Tibial nerve (tissue), 4 donors: ENCODE measurements around the gene RNF113B. TPM values are rescaled to one million over a fixed set of nuclear protein-coding genes. Genes with fewer than 3 reads are reported as not detected.

Experiments
- DNase-seq, 2 donors: peaks; one replicate each; pipeline ENCODE4 v3.0.0-alpha.2; 2019; ENCODE audit warnings: low spot score in 2 of 2
- H3K27ac ChIP-seq, 4 donors: fragments of 200-600 bp; sonication (generic) in 3 of 4; one replicate each; pipeline ENCODE4 v1.5.1; 2017 to 2019; ENCODE audit warnings: mild to moderate bottlenecking in 1 of 4
- H3K27me3 ChIP-seq, 2 donors: fragments of 200-600 bp; sonication (generic) in 1 of 2; one replicate each; pipeline versions ENCODE4 v1.5.1 to v1.6.0; 2017 to 2019
- H3K36me3 ChIP-seq, 3 donors: fragments of 200-600 bp; sonication (generic); one replicate each; pipeline ENCODE4 v1.5.1; 2018 to 2019
- H3K4me1 ChIP-seq, 4 donors: fragments of 200-600 bp; sonication (generic) in 3 of 4; one replicate each; pipeline ENCODE4 v1.5.1; 2017 to 2019
- H3K4me3 ChIP-seq, 4 donors: fragments of 200-600 bp; sonication (generic) in 3 of 4; one replicate each; pipeline ENCODE4 v1.5.1; 2017 to 2019; ENCODE audit warnings: mild to moderate bottlenecking in 1 of 4, moderate library complexity in 1 of 4
- H3K9me3 ChIP-seq, 4 donors: fragments of 200-600 bp; sonication (generic) in 3 of 4; one replicate each; pipeline ENCODE4 v1.5.1; 2017 to 2019
- CTCF ChIP-seq, 5 experiments: fragments of 200-600 bp in 3 of 5; fragments of 450-650 bp in 2 of 5; sonication (generic) in 3 of 5; IDR thresholded peaks; one replicate each; pipeline ENCODE4 v1.5.1; 2016 to 2019; ENCODE audit warnings: antibody characterized with exemption in 5 of 5, mild to moderate bottlenecking in 3 of 5, moderate library complexity in 2 of 5
- EP300 ChIP-seq, 2 donors: sonication (generic); formaldehyde crosslinking; IDR thresholded peaks; one replicate each; pipeline ENCODE4 v1.6.1; 2017; ENCODE audit warnings: antibody characterized with exemption in 2 of 2, mild to moderate bottlenecking in 1 of 2
- POLR2A ChIP-seq, 2 donors: fragments of 450-650 bp; IDR thresholded peaks; one replicate each; pipeline ENCODE4 v1.6.1; 2017; ENCODE audit warnings: antibody characterized with exemption in 2 of 2, mild to moderate bottlenecking in 2 of 2, moderate library complexity in 2 of 2
- WGBS, 2 donors: methylation state at CpG; one replicate each; pipeline ENCODE4 v1.1.5; 2018; 5-methylcytosine and 5-hydroxymethylcytosine counted together
- total RNA-seq, 4 donors: library from RNA; depleted of rRNA; stranded (reverse); fragments of >200 nt; gene quantifications; one replicate each; pipeline ENCODE4 v1.1.0, GENCODE V29; 2016

Gene RNF113B
- total RNA-seq: not detected

GRCh38 chr13:98176777-98177608 lies at the start of gene RNF113B:
Gene RNF113B, minus strand, starts transcription at chr13:98177269. Its CDS starts 33 bp downstream, at chr13:98177236.
- 95 to 96% methylated on average over 53 to 58 of the region's 58 CpGs for WGBS, 2 donors
- H3K9me3 ChIP-seq: peaks cover 0 to 8% (median 0%) of the 10 kb centered on the region in 4 donors
- peaks cover 0 to 37% (median 12%) of the 10 kb centered on the region in 4 donors for H3K4me1 ChIP-seq
- no peak within 1 kb of the TSS for H3K27ac ChIP-seq
- no peak within 1 kb of the TSS for H3K4me3 ChIP-seq
- no peak for DNase-seq
- H3K27me3 ChIP-seq: no peaks in the 10 kb centered on the region
- H3K36me3 ChIP-seq: peaks cover 0 to 5% (median 0%) of the 10 kb centered on the region in 3 donors
- no peak for TF ChIP-seq POLR2A (IDR thresholded peaks at IDR 0.05)
- TF ChIP-seq CTCF (IDR thresholded peaks at IDR 0.05): no peak
- no peak for TF ChIP-seq EP300 (IDR thresholded peaks at IDR 0.05)

GRCh38 chr13:98226496-98226895 lies 49.4 kb upstream of the RNF113B start:
- Histone ChIP-seq H3K9me3 (peaks cover 0 to 12% (median 0%) of the 10 kb centered on the region in 4 donors), H3K4me1 (no peaks in the 10 kb centered on the region), H3K4me3 (no peak overlapping the region), H3K27ac (no peak overlapping the region), H3K27me3 (no peaks in the 10 kb centered on the region), H3K36me3 (no peaks in the 10 kb centered on the region)
- WGBS, 2 donors: 73 to 75% methylated on average over 5 of the region's 5 CpGs
- DNase-seq: no peak
- no peak for TF ChIP-seq CTCF (IDR thresholded peaks at IDR 0.05)
- no peak for TF ChIP-seq POLR2A (IDR thresholded peaks at IDR 0.05)

GRCh38 chr13:98225036-98225940 lies 48.2 kb upstream of the RNF113B start:
- DNase-seq: no peak
- peaks cover 0 to 7% (median 0%) of the 10 kb centered on the region in 4 donors for H3K4me1 ChIP-seq
- 90 to 92% methylated on average over 20 of the region's 20 CpGs for WGBS, 2 donors
- H3K27me3 ChIP-seq: no peaks in the 10 kb centered on the region
- no peak overlapping the region for H3K4me3 ChIP-seq
- H3K27ac ChIP-seq: no peak overlapping the region
- H3K9me3 ChIP-seq: peaks cover 0 to 12% (median 0%) of the 10 kb centered on the region in 4 donors
- TF ChIP-seq POLR2A (IDR thresholded peaks at IDR 0.05): no peak
- TF ChIP-seq EP300 (IDR thresholded peaks at IDR 0.05): no peak
- no peak for TF ChIP-seq CTCF (IDR thresholded peaks at IDR 0.05)
- no peaks in the 10 kb centered on the region for H3K36me3 ChIP-seq

- H3K4me3 ChIP-seq: no peak overlapping the region
- WGBS, 2 donors: 80 to 93% methylated on average over 5 of the region's 5 CpGs
- H3K4me1 ChIP-seq: peaks cover 0 to 12% (median 0%) of the 10 kb centered on the region in 4 donors
- H3K27me3 ChIP-seq: no peaks in the 10 kb centered on the region
- H3K36me3 ChIP-seq: no peaks in the 10 kb centered on the region
- TF ChIP-seq EP300 (IDR thresholded peaks at IDR 0.05): no peak
- TF ChIP-seq CTCF (IDR thresholded peaks at IDR 0.05): no peak
- TF ChIP-seq POLR2A (IDR thresholded peaks at IDR 0.05): no peak
- no peak overlapping the region for H3K27ac ChIP-seq
- H3K9me3 ChIP-seq: peaks cover 0 to 12% (median 0%) of the 10 kb centered on the region in 4 donors
- no peak for DNase-seq
These were observed 47.5 kb upstream of the RNF113B start for GRCh38 chr13:98224557-98224956.
